Fibroblast of skin of back (primary cell): Measurements from ENCODE around the gene PAPOLB.

Experiments used
- DNase-seq: peaks from one replicate; pipeline ENCODE4 v3.0.0-alpha.2; 2013

Gene PAPOLB

DNA sequence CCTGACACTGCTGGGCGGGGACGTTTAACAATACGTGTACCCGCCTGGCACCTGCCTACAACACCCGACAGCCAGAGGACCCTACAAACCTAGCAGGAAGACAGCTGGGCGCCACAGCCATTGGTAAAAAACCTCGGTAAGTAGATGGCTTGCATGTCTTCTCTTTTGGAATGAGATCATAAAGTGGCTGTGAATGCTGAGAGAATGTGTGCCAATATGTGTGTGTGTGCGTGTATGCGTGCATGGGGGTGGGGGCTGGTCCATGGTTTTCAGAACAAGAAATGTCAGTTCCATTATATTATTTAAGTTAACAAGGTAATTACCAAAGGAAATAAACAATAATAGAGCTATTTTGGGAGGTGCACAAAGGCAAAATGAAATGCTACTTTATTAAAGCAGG lies 39.2 kb downstream of the PAPOLB start:
- DNase-seq, result no peak

DNA sequence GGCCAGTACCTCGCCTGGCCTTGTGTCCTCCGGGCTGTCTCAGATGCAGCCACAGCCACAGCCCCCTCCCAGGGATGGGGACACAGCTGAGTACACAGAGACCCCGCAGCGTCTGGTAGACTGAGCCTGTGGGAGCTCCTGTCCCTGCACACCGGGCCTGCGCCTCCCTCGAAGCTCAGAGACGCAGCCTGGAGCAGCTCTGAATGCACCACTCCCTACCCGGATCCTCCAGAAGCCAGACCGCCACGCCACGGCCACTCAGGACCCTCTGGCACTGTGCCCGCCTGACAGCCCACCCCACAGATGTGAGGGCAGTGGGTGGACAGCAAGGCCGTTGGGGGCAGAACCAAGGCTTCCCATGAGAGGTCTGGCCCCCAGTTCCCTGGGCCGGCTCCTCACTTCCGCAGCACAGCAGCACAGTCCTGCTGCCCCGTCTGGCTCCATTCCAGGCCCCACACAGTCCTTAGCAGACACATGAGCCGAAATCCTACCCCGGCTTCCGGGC lies 40.8 kb downstream of the PAPOLB start:
- DNase-seq, result no peak

DNA sequence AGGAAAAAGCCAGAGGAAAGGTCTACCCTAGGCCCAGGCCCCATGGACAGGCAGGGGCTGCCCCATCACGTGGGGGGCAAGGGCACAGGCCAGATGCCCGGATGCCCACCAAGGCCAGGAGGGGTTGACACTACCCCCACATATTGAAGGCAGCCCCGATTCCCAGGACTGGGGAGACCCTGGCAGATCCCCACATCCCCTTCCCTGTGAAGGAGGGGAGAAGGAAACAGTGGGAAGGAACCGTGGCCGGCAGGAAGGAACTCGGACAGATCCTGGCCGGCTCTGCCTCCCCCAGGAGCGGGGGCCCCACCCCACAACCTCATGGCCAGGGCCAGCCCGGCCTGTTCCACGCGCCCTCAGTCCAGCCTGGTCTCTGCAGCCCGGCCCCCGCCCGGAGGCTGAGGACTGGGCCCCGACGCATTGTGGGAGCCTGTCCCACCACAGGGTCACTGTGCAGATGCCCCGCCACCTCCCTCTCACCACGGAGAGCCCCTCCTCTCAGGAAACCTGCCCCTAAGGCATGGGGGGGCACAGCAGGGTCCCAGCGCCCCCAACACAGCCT lies 41.3 kb downstream of the PAPOLB start:
- DNase-seq, result no peak

DNA sequence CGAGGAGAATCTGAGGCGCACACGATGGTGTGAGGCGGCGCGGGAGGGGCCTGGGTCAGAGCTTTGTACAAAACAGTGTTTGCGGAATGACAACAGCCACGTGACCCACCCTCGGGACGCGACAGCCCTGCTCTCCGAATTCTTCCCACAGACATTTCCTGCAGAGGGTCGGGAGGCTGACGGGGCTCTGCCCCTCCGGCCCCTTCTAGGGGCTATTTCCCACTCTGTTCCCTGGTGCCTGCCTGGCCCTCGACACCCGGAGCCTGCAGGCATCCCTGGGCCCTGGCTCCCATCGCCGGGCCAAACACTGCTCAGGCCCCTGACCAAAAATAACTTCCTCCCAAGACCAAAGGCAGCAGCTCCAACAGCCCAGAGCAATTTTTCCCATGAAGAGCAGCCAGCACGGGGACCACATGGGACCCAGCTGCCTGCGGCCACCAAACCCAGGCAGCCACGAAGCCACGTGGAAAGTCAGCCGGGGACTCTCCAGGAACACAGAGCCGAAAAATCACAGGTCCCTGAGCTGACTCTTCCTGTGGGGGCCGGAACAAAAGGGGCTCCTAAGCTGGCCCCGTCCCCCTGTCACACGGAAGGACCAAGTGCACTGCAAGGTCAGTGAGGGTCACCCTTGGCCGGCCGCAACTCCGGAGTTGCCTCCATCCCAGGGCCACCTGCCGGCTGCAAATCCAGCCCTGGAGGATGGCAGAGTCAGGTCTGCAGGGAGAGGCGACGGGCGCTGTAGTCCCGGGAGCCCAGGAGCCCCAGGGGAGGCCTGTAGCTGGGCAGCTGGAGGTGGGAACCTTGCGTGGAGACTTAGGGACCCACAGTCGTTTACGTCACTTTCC lies 42.0 kb downstream of the PAPOLB start:
- no peak for DNase-seq

DNA sequence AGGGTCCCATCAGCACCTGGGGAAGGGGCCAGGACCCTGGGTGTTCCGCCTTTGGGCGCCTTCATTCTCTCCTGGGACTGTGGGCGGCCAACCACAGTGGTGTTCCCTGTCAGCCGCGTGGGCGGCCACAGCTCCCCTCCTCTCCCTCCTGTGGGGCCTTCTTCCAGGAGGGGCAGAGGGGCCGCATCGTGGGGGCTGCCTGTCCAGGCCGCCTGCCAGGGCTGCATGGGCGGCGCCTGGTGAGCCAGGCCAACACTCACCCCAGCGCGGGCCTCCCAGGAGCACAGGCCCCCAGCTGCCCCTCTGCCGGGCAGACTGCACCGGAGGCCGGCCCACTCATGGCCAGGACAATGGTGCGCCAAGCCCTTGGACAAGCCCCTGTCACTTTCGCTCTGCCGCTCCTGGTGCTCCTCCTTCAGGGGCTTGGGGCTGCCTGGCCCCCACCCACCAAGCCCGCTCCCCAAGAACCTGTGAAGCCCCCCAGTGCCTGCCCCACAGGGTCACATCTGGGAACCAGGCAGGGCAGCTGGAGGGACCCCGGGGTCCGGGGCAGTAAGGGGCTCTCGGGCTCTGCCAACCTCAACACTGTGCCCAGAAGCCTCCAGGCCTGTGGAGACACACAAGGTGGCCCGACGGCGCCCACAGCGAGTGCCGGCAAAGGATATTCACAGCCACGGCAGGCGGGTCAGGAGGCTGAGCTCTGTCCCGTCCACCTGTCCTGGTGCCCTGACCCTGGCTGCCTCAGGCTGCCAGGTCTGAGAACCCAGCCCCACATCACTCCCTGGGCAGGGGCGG lies 43.6 kb downstream of the PAPOLB start:
- DNase-seq, result no peak

DNA sequence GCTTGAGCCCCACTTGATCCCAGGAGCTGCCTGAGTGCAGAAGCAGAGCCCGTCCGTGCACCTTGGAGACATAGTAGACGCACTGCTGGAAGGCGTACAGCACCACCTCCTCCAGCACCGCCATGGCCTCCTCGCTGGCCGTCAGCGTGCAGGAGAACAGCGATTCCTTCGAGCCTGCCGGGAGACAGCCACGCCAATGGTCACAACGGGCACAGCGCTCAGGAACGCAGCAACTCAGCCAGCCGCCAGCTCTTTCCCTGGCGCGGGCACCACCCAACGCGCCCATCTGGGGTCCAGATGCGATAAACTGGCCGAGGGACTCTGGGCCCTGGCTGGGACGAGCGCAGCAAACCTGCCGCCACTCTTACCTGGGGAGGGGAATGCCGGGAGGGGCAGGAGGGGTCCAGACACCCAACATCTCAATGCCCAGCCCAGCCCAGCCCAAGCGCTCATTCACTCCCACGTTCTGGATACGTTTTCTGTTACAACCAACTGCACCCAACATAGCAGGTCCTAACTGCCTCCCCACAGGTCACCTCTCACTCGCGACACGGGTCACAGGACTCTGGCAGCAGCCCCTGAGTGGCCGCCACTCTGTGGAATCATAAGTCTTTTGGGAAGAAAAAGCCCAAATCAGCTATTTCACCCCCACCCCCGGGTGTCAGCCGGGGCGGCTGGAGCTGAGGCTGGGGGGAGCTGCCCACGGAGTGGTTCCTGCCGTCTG lies 44.5 kb downstream of the PAPOLB start:
- DNase-seq, result no peak

DNA sequence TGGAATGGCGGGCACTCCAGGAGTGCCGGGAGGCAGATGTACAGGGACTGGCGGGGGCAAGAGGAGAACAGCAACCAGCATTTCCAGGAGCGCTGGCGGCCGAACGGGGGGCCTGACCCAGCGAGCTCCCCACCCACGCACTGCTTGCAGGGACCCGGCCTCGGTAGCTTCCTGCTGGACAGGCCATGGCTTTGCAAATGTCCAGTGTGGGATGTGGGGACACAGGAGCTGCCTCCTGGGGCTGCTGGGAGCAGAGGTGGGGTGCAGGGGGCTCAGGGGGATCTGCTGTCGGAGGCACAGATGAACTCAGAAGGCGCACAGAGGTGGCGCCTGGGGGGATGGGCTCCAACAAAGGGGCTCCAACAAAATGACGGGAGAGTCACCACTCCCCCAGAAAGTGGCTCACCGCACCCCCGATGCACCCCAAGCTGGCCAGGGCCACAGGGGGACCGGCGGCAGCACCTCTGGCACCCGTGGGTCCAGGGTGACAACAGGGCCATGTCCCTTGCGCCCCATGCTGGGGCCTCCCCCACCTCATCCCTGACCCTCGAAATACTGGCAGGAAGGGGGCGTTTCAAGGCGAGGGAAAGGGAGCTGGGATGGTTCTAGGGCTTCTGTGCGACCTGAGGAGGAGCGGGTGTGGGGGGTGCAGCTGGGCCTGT lies 45.3 kb downstream of the PAPOLB start:
- no peak for DNase-seq

DNA sequence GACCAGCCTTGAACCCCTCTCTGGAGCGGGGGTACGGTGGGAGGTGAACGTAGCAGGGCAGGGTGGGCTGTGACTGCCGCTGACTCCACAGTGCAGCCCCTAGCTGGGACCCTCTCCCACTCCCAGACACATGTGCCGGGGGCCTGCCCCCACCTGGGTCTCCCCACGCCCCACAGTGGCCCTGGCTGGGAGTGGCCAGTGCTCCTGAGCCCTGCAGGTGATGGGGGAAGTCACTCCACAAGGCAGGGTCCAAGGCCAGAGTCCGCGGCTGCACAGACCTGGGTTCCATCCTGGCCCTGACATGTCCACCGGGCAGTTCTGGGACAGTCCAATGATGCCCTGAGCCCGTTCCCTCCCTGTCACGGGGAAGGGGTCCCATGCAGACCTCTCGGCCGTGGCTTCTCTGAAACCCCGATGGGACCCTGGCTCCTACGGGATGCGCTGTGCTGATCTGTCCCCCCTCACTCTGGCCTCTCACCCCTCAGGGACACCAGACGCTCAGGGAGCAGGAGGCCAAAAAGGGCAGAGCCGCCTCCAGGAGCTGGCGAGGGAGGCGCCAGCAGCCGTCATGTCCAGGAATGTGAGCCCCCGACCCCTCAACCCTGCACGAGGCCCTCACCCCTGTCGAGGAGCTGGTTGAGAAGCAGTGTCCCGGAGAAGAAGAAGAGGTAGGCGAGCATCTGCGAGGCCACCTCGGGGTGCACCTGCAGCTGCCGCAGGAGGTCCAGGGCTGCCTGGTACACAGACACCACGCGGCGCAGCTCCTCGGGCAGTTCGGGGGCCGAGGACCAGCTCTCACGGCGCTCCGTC lies 46.0 kb downstream of the PAPOLB start:
- DNase-seq, result no peak

DNA sequence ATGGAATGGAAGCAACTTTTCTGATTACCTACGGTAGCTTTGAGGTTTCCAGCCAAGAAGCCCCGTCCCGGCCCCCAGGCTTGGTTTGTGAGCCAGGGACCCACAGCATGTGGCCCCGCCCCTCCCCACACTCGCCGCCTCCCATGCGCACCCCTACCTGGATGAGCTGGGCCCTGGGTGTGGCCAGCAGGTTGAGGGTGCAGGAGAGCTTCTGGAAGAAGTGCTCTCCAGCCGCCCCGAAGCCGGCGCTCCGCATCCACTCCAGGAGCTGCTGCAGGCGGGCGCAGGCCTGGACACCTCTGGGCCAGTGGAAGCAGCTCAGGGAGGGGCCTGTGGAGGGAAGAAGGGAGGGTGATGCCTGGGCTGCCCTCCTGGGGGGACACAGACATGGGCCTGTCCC lies 46.7 kb downstream of the PAPOLB start:
- DNase-seq, result no peak

DNA sequence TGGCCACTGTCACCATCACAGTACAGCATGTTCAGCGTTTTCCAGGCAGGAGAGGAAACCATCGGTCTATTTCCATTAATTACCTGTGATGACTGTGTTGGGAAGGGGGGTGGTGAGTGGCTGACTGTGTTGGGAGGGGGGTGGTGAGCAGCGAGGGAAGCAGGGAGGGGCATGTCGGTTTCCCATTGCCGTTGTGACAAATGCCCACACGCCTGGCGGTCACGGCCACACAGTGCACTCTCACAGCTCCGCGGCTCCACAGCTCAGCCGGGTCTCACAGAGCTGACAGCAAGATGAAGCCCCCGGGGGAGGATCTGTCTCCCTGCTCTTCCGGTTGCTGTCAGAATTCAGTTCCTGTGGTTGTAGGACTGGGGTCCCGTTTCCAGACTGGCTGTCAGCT lies 47.4 kb downstream of the PAPOLB start:
- no peak for DNase-seq

DNA sequence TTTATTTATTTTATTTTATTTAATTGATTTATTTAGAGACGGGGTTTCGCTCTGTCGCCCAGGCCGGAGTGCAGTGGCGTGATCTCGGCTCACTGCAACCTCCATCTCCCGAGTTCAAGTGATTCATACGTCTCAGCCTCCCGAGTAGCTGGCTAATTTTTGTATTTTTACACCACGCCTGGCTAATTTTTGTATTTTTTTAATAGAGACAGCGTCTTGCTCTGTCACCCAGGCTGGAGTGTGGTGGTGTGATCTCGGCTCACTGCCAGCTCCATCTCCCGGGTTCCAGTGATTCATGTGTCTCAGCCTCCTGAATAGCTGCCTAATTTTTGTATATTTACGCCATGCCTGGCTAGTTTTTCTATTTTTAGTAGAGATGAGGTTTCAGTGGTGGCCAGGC lies 52.2 kb downstream of the PAPOLB start:
- DNase-seq, result peak; percentile 17

DNA sequence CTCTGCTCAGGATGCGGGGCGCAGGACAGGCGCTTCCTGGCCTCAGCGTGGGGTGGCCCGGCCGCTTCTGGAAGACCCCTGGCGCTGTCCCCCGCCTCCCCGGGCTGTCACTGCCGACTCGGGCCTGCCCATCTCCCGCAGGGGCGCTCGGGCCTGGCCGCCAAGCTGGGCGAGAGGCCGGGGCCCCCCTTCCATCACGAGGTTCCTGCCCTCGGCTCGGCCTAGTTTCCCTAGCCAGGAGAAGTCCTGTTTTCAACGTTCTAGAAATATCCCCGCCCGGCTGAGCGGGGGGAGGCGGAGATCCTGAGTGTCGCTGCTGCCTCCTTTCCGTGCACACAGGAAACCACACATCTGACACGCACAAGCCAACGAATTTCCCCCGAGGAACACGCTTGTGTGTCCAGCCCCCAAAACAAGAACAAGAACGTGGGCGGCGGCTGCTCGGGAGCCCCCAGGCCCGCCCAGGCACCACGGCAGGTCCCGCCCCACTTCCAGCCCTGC lies 52.7 kb downstream of the PAPOLB start:
- no peak for DNase-seq

DNA sequence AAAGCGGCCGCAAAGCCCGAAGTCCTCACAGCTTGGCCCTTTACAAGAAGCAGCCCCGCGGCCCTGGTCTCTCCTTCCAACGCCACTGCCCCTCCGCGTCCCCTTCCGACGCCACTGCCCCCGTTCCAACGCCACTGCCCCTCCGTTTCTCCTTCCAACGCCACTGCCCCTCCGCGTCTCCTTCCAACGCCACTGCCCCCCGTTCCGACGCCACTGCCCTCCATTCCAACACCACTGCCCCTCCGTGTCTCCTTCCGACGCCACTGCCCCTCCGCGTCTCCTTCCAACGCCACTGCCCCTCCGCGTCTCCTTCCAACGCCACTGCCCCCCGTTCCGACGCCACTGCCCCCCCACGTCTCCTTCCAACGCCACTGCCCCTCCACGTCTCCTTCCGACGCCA lies 53.3 kb downstream of the PAPOLB start:
- no peak for DNase-seq

DNA sequence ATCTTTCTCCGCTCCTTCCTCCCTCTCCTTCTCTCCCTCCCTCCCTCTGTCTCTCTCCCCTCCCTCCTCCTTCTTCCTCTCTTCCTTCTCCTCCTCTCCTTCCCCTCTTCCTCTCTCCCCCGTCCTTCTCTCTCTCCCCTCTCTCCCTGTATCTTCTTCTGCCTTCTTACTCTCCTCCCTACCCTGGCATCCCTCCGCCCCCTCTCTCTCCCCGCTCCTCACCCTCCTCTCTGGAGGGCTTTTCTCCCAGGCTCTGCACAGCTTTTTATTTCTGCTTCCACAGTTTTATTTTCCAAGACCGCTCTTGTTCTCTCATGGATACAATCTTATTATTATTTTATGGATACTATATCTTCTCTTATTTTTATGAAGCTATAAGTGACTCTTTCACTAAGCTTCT lies 53.8 kb downstream of the PAPOLB start:
- no peak for DNase-seq
